ENCODE data around the gene TMCC3.

Gene TMCC3

DNA sequence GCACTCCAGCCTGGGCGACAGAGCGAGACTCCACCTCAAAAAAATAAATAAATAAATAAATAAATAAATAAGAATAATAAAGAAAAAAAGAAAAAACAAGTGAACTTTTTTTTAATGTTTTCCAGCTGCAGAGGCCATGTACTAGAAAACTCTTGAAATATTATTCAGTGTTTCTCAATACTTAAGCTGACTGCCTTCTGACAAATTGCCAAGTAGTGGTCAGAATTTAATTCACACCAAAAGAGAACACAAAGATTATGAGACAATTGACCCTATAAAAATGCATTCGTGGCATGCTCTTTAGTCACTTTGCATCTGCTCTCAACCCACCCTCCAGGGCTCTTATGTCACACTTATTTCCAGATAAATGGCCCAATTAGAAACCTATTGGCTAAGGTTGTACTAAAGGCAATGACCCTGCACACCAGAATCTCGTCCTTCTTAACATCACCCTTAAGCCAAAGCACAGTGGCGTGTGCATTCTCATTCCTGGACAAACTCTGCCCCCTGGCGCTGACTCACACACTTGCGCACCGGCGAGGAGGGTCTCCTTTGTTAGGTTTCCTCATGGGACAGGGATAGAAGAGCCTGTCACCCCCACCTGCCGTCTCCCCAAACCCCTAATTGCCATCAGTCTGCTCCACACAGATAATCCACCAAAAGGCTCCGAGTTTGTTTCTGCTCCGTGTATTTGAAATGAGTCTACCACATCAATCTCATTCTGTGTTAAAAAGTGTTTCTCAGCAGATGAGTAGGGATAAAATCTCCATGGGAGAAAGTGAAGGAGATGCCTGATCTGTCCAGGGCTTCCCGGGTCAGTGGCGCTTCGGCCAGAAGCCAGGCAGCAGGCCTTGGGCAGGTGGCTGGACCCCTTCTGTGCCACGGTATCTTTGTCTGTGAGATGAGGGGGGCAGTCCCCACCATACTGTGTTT is 117.6 kb downstream of the TMCC3 start:
- peak; percentile 48 to 70 for DNase-seq (ENCODE audit: low read depth in 2 of 2)

DNA sequence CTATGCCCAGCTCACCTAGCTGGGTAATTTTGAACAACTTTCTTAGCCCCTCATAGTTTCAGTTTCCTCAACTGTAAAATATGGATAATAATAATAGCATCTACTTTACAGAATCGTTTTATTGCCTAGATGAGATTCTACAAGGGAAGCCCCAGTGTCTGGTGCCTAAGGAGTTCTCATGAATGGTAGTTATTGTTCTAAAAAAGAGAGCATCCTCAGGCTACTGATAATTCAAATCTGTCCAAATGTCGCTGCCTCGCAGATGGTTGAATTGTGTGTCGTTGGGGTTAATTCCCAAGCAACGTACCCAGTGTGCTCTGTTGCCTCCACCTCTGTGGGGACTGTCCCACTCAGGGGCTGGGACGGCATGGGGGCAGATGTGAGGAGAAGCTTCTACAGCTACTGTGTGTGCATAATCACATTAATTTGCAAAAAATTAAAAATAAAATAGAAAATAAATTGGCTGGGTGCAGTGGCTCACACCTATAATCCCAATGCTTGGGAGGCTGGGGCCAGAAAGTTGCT is 119.1 kb downstream of the TMCC3 start:
- no peak for DNase-seq (ENCODE audit: low read depth in 2 of 2)

DNA sequence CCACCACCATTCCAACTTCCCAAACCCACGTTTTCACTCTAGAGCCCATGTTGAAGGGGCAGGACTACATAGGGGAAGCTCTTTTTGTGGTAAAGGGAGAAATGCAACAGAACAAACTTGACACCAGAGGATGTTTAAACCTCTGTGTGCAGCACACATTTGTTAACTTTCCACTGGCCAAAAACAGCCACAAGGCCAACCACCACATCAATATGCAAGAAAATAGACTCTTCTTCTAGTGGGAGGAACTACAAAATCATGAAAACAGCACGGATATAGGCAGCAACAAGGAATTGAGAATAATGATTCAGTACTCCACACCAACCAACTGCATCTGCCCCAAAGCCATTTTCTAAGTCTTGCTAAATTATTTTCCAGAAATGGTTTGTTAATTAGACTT is 124.4 kb downstream of the TMCC3 start:
- DNase-seq (ENCODE audit: low read depth in 2 of 2) = no peak

Data from stimulated activated CD4-positive, alpha-beta T cell treated with anti-CD3 and anti-CD28 coated beads, Interleukin-12 subunit alpha, Interleukin-12 subunit beta, amount 100 ng/mL, for 24 hours (primary cell).